Measurements from ENCODE around the gene HP1BP3.

HP1BP3 gene

DNA sequence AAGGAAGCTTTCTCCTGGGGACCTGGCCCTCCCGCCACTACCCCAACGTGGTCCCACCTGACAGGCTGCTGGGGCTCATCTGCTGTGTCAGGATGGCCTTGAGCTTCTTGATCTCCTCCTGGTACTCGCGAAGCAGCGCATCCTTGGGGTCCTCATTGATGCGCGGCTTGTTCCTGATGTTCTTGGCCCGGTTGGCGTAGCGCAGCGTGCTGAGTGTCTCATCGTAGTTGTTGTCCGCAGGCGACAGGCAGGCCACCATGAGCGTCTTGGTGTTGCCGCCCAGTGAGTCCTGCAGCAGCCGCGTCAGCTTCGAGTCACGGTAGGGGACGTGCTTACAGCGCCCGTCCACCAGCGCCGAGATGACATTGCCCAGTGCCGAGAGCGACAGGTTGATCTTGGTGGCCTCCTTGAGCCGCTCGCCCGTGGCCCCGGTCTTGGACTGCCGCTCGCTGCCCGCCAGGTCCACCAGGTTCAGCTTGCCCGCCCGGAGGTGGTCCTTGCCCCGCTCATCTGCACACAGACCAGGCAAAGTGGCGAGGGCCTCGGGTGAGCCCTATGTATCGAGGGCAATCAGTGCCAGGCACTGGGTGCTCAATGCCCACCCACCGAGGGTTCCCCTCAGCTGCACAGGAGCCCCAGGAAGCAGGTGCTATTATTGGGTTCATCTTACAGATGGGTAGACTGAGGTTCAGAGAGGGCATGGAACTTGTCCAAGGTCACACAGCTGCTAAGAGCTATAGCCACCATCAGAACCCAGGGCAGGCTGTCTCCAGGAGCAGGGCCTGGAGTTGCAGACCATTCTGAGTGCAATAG is 82.5 kb downstream of the HP1BP3 start:
- TF ChIP-seq, protein P1, sequence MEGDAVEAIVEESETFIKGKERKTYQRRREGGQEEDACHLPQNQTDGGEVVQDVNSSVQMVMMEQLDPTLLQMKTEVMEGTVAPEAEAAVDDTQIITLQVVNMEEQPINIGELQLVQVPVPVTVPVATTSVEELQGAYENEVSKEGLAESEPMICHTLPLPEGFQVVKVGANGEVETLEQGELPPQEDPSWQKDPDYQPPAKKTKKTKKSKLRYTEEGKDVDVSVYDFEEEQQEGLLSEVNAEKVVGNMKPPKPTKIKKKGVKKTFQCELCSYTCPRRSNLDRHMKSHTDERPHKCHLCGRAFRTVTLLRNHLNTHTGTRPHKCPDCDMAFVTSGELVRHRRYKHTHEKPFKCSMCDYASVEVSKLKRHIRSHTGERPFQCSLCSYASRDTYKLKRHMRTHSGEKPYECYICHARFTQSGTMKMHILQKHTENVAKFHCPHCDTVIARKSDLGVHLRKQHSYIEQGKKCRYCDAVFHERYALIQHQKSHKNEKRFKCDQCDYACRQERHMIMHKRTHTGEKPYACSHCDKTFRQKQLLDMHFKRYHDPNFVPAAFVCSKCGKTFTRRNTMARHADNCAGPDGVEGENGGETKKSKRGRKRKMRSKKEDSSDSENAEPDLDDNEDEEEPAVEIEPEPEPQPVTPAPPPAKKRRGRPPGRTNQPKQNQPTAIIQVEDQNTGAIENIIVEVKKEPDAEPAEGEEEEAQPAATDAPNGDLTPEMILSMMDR (IDR thresholded peaks at IDR 0.05) = no peak
- H3K4me3 ChIP-seq = no peak overlapping the region
- no peak overlapping the region for H3K27ac ChIP-seq
- DNase-seq (ENCODE audit: low spot score) = no peak

DNA sequence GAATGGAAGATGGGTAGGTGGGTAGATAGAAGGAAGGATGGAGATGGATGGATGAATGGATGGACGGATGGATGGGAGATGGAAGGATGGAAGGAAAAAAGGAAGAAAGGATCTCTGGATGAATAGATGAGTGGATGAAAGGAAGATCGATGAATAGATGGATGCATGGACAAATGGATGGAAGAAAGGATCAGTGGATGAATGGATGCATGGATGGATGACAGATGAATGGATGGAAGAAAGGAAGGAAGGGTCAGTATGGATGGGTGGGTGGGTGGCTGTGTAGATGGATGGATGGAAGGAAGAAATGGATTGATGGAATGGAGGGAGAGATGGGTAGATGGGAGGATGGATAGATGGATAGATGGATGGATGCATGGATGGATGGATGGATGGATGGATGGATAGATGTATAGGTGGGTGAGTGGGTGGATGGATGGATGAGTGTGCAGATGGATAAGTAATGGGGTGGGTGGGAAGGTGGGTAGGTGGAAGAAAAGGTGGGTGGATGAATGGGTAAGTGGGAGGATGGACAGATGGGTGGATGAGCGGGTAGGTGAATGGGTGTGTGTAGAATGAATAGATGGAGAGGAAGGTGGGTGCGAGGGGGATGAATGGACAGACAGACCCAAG is 83.9 kb downstream of the HP1BP3 start:
- no peak overlapping the region for H3K27ac ChIP-seq
- no peak overlapping the region for H3K4me3 ChIP-seq
- TF ChIP-seq, protein P1 (IDR thresholded peaks at IDR 0.05) = no peak
- no peak for DNase-seq (ENCODE audit: low spot score)

DNA sequence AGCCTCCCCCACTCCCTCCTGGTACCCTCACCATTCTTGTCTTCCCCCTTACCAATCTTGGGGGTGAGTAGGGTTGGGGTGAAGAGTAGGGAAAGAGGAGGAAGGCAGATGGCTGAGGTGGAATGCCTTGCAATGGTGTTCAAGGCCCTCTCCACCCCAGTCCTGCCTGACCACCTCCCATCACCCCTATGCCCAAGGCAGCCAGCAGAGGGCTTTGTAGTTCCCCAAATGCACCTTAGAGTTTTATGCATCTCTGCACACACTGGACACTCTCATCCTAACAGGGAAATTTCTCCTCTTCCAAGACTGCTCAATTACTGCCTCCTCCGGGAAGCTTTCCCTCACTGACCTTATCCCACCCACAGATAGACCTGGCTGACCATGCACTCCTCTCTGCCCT is 84.7 kb downstream of the HP1BP3 start:
- DNase-seq (ENCODE audit: low spot score) = no peak
- TF ChIP-seq, protein P1 (IDR thresholded peaks at IDR 0.05) = no peak
- Histone ChIP-seq H3K27ac (no peak overlapping the region), H3K4me3 (no peak overlapping the region)

DNA sequence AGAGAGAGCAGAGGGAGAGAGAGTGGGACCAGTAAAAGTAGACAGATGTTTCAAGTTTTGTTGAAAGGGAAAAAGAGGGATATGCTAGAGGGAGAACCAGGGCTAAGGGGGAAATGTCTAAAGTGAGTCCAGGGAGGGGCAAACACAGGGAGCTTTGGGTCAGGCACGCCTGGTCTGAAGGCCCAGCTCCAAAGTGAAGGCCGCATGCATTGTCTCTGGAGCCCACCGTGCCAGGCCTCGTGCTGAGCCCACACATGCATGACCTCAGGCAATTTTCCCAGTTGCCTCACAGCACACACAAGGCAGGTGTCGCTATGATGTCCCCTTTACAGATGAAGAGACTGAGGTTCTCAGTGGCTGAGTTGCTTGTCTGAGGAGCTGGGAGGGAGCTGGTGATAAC is 85.3 kb downstream of the HP1BP3 start:
- TF ChIP-seq, protein P1 (IDR thresholded peaks at IDR 0.05) = no peak
- Histone ChIP-seq H3K27ac (no peak overlapping the region), H3K4me3 (no peak overlapping the region)
- DNase-seq (ENCODE audit: low spot score) = no peak

DNA sequence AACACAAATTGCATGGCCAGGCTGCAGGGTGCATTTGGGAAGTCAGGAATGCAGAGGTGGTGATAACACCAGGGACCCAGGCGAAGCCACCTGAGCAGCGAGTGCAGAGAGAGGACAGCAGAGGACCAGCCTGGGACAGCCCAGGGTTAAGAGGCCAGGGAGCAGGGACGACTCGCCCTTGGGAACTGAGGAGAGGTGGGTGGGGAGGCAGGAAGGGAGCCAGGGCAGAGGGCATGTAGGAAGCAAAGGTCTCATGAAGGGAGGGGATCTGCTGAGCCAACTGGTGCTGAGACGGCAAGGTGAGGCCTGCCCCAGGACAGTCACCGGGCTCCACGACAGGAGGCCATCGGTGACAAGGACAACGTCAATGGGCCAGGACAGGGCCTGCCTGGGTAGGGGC is 85.7 kb downstream of the HP1BP3 start:
- DNase-seq (ENCODE audit: low spot score) = no peak
- no peak overlapping the region for H3K27ac ChIP-seq
- TF ChIP-seq, protein P1 (IDR thresholded peaks at IDR 0.05) = no peak
- H3K4me3 ChIP-seq = no peak overlapping the region

DNA sequence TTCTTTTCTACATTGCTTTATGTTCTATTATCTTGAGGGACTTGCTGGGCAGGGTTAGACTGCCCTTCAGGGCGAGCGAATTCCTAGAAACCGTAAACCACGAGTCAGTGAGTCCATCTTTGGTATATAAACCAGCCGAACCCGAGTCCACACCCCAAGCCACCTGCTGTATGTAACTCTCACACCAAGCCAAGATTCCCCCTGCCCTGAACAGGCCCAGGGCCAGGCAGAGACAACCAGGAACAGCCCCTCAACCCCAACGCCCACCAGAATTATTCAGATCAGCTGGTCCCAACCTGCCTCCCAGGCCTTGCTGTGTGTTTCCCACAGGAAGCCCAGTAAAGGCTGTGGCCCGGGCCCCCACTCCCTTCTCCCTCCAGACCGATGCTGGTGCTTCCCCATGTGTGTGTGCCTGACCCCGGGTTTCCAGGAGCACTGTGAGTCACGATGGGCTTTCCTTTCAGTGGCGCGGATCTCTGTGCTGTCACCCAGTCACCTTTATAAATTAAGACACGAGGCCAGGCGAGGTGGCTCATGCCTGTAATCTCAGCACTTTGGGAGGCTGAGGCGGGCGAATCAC is 86.4 kb downstream of the HP1BP3 start:
- no peak overlapping the region for H3K27ac ChIP-seq
- TF ChIP-seq, protein P1 (IDR thresholded peaks at IDR 0.05) = no peak
- no peak overlapping the region for H3K4me3 ChIP-seq
- DNase-seq (ENCODE audit: low spot score) = no peak
